IMR-90 (cell line): ENCODE measurements around the gene RGS3. TPM values are rescaled to one million over a fixed set of nuclear protein-coding genes. Genes with fewer than 3 reads are reported as not detected.

Experiments
- ATAC-seq: fragments of 200-7000 bp; cut with Tn5 transposase; 2 replicates; pipeline ENCODE4 v1.9.1; 2020; ENCODE audit warnings: low read depth, mild to moderate bottlenecking, moderate library complexity
- BruUV-seq: library from RNA; stranded (reverse); fragments of 400-500 nt; replicated peaks from 2 replicates; lab custom pipeline; 2021; lab: Mats Ljungman, UMichigan
- CTCF ChIA-PET: fragments of 300-600 bp; formaldehyde crosslinking; extraction: SDS; loops from one replicate; lab custom pipeline; 2021; ENCODE audit warnings: antibody characterized with exemption; lab: Yijun Ruan, JAX
- POLR2A ChIA-PET: fragments of 300-600 bp; sonication (Branson Sonifier 250); formaldehyde crosslinking; loops from one replicate; lab custom pipeline; 2022; ENCODE audit warnings: antibody characterized with exemption; ENCODE audit not compliant: unreplicated experiment; lab: Charles Lee
- DNase-seq: peaks from one replicate; pipeline ENCODE4 v3.0.0; 2013
- H2AFZ ChIP-seq: replicated peaks from 2 replicates; pipeline ENCODE3; 2013; ENCODE audit warnings: low read length, mild to moderate bottlenecking; ENCODE audit not compliant: poor library complexity
- H2AK5ac ChIP-seq: 2 replicates; pipeline ENCODE4 v1.6.1; 2013; ENCODE audit warnings: low read depth, low read length, inconsistent platforms
- H2AK9ac ChIP-seq: replicated peaks from 2 replicates; pipeline ENCODE3; 2013; ENCODE audit warnings: mild to moderate bottlenecking, low read depth, low read length, moderate library complexity; ENCODE audit not compliant: poor library complexity
- H2BK120ac ChIP-seq: 2 replicates; pipeline ENCODE4 v1.6.1; 2013; ENCODE audit warnings: low read depth, low read length, inconsistent platforms
- H2BK15ac ChIP-seq: 3 replicates; pipeline ENCODE4 v1.6.1; 2013; ENCODE audit warnings: low read depth, low read length, inconsistent platforms
- H2BK20ac ChIP-seq: 2 replicates; pipeline ENCODE4 v1.6.1; 2013; ENCODE audit warnings: low read depth, mild to moderate bottlenecking, inconsistent platforms, low read length, moderate library complexity
- H2BK5ac ChIP-seq: 2 replicates; pipeline ENCODE4 v1.6.1; 2013; ENCODE audit warnings: mild to moderate bottlenecking, low read depth, low read length, inconsistent platforms; ENCODE audit not compliant: poor library complexity, severe bottlenecking
- H3K14ac ChIP-seq: replicated peaks from 2 replicates; pipeline ENCODE4 v1.6.1; 2013; ENCODE audit warnings: low read depth, low read length, inconsistent platforms
- H3K18ac ChIP-seq: 2 replicates; pipeline ENCODE4 v1.6.1; 2013; ENCODE audit warnings: low read depth, low read length, control low read depth
- H3K23ac ChIP-seq: 2 replicates; pipeline ENCODE4 v1.6.1; 2013; ENCODE audit warnings: low read depth, low read length, inconsistent platforms
- H3K27ac ChIP-seq: 2 replicates; pipeline ENCODE4 v1.5.1; 2013; ENCODE audit warnings: mild to moderate bottlenecking, control low read depth, low read length; ENCODE audit not compliant: insufficient read depth
- H3K27me3 ChIP-seq: 2 replicates; pipeline ENCODE4 v1.6.1; 2013; ENCODE audit warnings: low read length; ENCODE audit not compliant: control insufficient read depth, insufficient read depth
- H3K36me3 ChIP-seq: 2 replicates; pipeline ENCODE4 v1.6.1; 2013; ENCODE audit warnings: low read length, mixed read lengths; ENCODE audit not compliant: control insufficient read depth, insufficient read depth
- H3K4ac ChIP-seq: 2 replicates; pipeline ENCODE4 v1.6.1; 2013; ENCODE audit warnings: low read depth, low read length, inconsistent platforms
- H3K4me1 ChIP-seq: 2 replicates; pipeline ENCODE4 v1.6.1; 2013; ENCODE audit warnings: low read length, mixed read lengths; ENCODE audit not compliant: control insufficient read depth, insufficient read depth
- H3K4me2 ChIP-seq: 2 replicates; pipeline ENCODE4 v1.6.1; 2013; ENCODE audit warnings: low read depth, mild to moderate bottlenecking, control low read depth, low read length, moderate library complexity
- H3K4me3 ChIP-seq: 2 replicates; pipeline ENCODE4 v1.5.1; 2013; ENCODE audit warnings: low read depth, mild to moderate bottlenecking, control low read depth, low read length, moderate library complexity; ENCODE audit not compliant: insufficient read depth
- H3K56ac ChIP-seq: 2 replicates; pipeline ENCODE4 v1.6.1; 2013; ENCODE audit warnings: low read length, inconsistent platforms; ENCODE audit not compliant: insufficient read depth; ENCODE audit errors: extremely low read depth
- H3K79me1 ChIP-seq, 2 experiments: 2 replicates each; pipeline ENCODE4 v1.6.1; 2013; ENCODE audit warnings: low read length in 2 of 2, inconsistent platforms in 1 of 2, low read depth in 1 of 2
- H3K9ac ChIP-seq: 2 replicates; pipeline ENCODE4 v1.6.1; 2013; ENCODE audit warnings: low read depth, low read length, control low read depth
- H3K9me1 ChIP-seq: 2 replicates; pipeline ENCODE4 v1.6.1; 2013; ENCODE audit warnings: low read length, inconsistent platforms; ENCODE audit not compliant: insufficient read depth
- H3K9me3 ChIP-seq: 2 replicates; pipeline ENCODE4 v1.6.1; 2013; ENCODE audit warnings: low read length; ENCODE audit not compliant: control insufficient read depth, insufficient read depth
- H4K20me1 ChIP-seq: 2 replicates; pipeline ENCODE4 v1.6.1; 2013; ENCODE audit warnings: low read length, inconsistent platforms; ENCODE audit not compliant: insufficient read depth
- H4K5ac ChIP-seq: 2 replicates; pipeline ENCODE4 v1.6.1; 2013; ENCODE audit warnings: mild to moderate bottlenecking, low read depth, low read length, control low read depth
- H4K8ac ChIP-seq, 2 experiments: 2 replicates each; pipeline ENCODE4 v1.6.1; 2013; ENCODE audit warnings: low read depth in 2 of 2, low read length in 2 of 2, control low read depth in 1 of 2, inconsistent platforms in 1 of 2
- H4K91ac ChIP-seq: 2 replicates; pipeline ENCODE4 v1.6.1; 2013; ENCODE audit warnings: low read depth, low read length, inconsistent platforms; ENCODE audit not compliant: insufficient read depth
- BHLHE40 ChIP-seq: fragments of 150-350 bp; IDR thresholded peaks from 2 replicates; pipeline ENCODE4 v1.6.1; 2016; ENCODE audit warnings: mild to moderate bottlenecking, low read depth, low read length
- CHD1 ChIP-seq: IDR thresholded peaks from 2 replicates; pipeline ENCODE4 v1.6.1; 2012; ENCODE audit warnings: low read depth, low read length, improper control_type of control experiment
- FOS ChIP-seq: fragments of 150-350 bp; IDR thresholded peaks from 2 replicates; pipeline ENCODE4 v1.6.1; 2016; ENCODE audit warnings: low read depth, low read length
- MAFK ChIP-seq: IDR thresholded peaks from 2 replicates; pipeline ENCODE4 v1.6.1; 2012; ENCODE audit warnings: low read depth, low read length, improper control_type of control experiment
- MAZ ChIP-seq: IDR thresholded peaks from 2 replicates; pipeline ENCODE4 v1.6.1; 2012; ENCODE audit warnings: low read depth, mild to moderate bottlenecking, low read length, improper control_type of control experiment, moderate library complexity, borderline replicate concordance
- NFE2L2 ChIP-seq: fragments of 150-350 bp; IDR thresholded peaks from 2 replicates; pipeline ENCODE4 v1.6.1; 2016; ENCODE audit warnings: low read depth, mild to moderate bottlenecking, low read length
- POLR2A ChIP-seq: IDR thresholded peaks from 2 replicates; pipeline ENCODE4 v1.6.1; 2012; ENCODE audit warnings: mild to moderate bottlenecking, low read depth, low read length
- RAD21 ChIP-seq: IDR thresholded peaks from 2 replicates; pipeline ENCODE4 v1.6.1; 2012; ENCODE audit warnings: low read length, improper control_type of control experiment
- RCOR1 ChIP-seq: IDR thresholded peaks from 2 replicates; pipeline ENCODE4 v1.6.1; 2012; ENCODE audit warnings: mild to moderate bottlenecking, low read length, improper control_type of control experiment; ENCODE audit not compliant: insufficient replicate concordance
- RFX5 ChIP-seq: IDR thresholded peaks from 2 replicates; pipeline ENCODE4 v1.8.0; 2012; ENCODE audit warnings: low read depth, mild to moderate bottlenecking, low read length, moderate library complexity
- WGBS, 2 experiments: methylation state at CpG; one replicate each; pipeline versions ENCODE4 v1.1.5 to v1.1.7; 2013; ENCODE audit warnings: missing lambda C conversion rate in 2 of 2; ENCODE audit not compliant: insufficient read length in 1 of 2; ENCODE audit errors: extremely low coverage in 2 of 2; 5-methylcytosine and 5-hydroxymethylcytosine counted together
- dilution Hi-C: fragments of 300-500 bp; cut with HindIII; formaldehyde crosslinking; loops from one replicate; pipeline ENCODE4 v1.14.3; 2018; ENCODE audit warnings: low sequenced_read_pairs; ENCODE audit not compliant: unreplicated experiment
- in situ Hi-C: fragments of 300-500 bp; cut with MboI; formaldehyde crosslinking; loops from 3 replicates; pipeline ENCODE4 v1.14.3; 2019; ENCODE audit warnings: low sequenced_read_pairs, inconsistent platforms, mixed read lengths
- intact Hi-C: fragments of 100-400 bp; cut with micrococcal nuclease; formaldehyde crosslinking; loops from 2 replicates; pipeline ENCODE4 v1.10.0; 2022
- polyA plus RNA-seq, 3 experiments: library from polyadenylated mRNA; depleted of rRNA; stranded (reverse); fragments of >200 nt; gene quantifications; 2 replicates each; pipeline ENCODE4 v1.2.3, GENCODE V29; 2012; ENCODE audit warnings: low replicate concordance in 1 of 3
- total RNA-seq: library from RNA; depleted of rRNA; stranded (reverse); fragments of >200 nt; gene quantifications from 2 replicates; pipeline ENCODE4 v1.2.3, GENCODE V29; 2012
- TF ChIP-seq, protein P1 (sequence below): fragments of 150-350 bp; IDR thresholded peaks from 2 replicates; pipeline ENCODE4 v1.6.1; 2016; ENCODE audit warnings: low read depth, mild to moderate bottlenecking, low read length, moderate library complexity, borderline replicate concordance
- TF ChIP-seq, protein P2 (sequence below): fragments of 150-350 bp; IDR thresholded peaks from 2 replicates; pipeline ENCODE4 v1.6.1; 2017; ENCODE audit warnings: mild to moderate bottlenecking, antibody characterized with exemption, low read length, low read depth

RGS3 gene
- total and polyA plus RNA-seq, 2 of the 4 experiments (the other 2 are of a cell fraction): 51.8 to 65.6 TPM

DNA sequence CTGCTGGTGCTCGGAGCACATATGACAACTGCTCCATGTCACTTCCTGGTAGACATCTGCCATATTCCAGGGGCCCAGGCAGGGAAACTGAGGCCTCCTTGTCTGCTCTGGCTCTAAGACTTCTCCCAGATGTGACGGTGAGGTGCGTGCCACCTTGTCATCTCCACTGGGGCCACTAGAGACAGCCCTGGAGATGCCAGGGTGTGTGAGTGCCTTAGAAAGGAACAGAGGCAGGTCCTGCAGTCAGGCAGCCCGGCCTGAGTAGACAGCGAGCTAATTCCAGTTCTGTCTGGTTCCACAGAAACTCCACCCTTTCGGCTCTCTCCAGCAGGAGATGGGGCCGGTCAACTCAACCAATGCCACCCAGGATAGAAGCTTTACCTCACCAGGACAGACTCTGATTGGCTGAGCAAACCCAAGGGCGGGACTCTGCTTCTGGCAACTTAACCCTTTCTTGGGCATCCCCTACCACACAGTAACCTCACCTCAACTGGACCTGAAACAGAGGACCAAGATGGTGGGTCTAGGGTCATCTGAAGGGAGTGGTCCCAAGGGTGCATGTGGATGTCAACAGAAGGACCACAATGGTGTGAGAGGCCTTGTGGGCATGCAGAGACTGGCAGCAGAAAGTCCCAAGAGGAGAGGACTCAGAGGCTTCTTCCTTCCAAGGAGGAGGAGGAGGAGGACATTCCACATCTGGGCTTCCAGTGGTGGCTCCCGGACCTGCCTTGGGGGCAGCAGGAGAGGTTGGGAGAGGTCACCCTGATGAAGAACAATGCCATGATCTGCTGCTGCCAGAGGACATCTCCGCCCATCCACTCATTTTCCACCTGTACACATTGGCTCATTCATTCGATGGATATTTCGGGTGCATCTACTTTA, 77.7 kb downstream of the RGS3 start (continued):
- no peak for TF ChIP-seq FOS
- TF ChIP-seq MAFK: no peak

DNA sequence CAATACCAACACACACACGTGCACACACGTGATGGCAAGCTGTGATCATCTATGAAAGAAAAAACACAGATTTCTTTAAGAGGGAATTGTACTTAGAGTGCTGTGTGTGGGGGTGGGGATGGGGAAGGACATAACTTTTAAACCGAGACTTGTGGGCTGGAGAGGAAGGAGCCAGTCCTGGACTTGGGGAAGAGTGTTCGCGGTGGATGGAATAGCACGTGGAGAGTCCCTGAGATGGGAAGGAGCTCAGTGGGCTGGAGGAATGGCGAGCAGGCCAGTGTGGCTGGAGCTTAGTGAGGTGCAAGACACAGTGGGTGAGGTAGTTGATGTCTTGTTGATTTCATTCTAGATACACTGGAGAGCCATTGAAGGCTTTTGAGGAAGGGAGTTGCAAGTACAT, 78.5 kb downstream of the RGS3 start:
- DNase-seq: no peak
- H3K14ac ChIP-seq: no peak overlapping the region
- no peaks in the 10 kb centered on the region for H3K9me1 ChIP-seq
- ChIA-PET POLR2A (no interaction called here), CTCF (no interaction called here)
- H2AFZ ChIP-seq: no peak overlapping the region
- H3K79me1 ChIP-seq: no peaks in the 10 kb centered on the region
- H2BK15ac ChIP-seq: no peak overlapping the region
- no peaks in the 10 kb centered on the region; the same call in 1 of the 2 replicates for H3K27me3 ChIP-seq
- intact Hi-C loops (no loop called here), in situ Hi-C loops (no loop called here), dilution Hi-C loops (no loop called here)
- H2BK5ac ChIP-seq: no peak overlapping the region
- TF ChIP-seq, protein P1, sequence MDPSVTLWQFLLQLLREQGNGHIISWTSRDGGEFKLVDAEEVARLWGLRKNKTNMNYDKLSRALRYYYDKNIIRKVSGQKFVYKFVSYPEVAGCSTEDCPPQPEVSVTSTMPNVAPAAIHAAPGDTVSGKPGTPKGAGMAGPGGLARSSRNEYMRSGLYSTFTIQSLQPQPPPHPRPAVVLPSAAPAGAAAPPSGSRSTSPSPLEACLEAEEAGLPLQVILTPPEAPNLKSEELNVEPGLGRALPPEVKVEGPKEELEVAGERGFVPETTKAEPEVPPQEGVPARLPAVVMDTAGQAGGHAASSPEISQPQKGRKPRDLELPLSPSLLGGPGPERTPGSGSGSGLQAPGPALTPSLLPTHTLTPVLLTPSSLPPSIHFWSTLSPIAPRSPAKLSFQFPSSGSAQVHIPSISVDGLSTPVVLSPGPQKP: no peak
- TF ChIP-seq RAD21: no peak
- no peak for TF ChIP-seq CHD1
- no peak for TF ChIP-seq BHLHE40
- TF ChIP-seq, protein P2, sequence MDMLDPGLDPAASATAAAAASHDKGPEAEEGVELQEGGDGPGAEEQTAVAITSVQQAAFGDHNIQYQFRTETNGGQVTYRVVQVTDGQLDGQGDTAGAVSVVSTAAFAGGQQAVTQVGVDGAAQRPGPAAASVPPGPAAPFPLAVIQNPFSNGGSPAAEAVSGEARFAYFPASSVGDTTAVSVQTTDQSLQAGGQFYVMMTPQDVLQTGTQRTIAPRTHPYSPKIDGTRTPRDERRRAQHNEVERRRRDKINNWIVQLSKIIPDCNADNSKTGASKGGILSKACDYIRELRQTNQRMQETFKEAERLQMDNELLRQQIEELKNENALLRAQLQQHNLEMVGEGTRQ: no peak
- no peak for TF ChIP-seq RFX5
- TF ChIP-seq FOS: no peak
- no peak for TF ChIP-seq RCOR1
- TF ChIP-seq MAZ: no peak
- no peak for TF ChIP-seq POLR2A
- no peak for TF ChIP-seq NFE2L2
- no peaks in the 10 kb centered on the region for H3K4me1 ChIP-seq
- ATAC-seq: no peak
- no peaks in the 10 kb centered on the region for H3K9me3 ChIP-seq
- no peak overlapping the region for H2AK5ac ChIP-seq
- H4K91ac ChIP-seq: no peak overlapping the region
- no peak overlapping the region for H3K4ac ChIP-seq
- no peak overlapping the region for H2BK20ac ChIP-seq
- 84% methylated on average over 5 of the region's 7 CpGs; no CpG with 5 or more reads in 1 of the 2 experiments for WGBS, 2 experiments
- H3K23ac ChIP-seq: no peak overlapping the region
- H2AK9ac ChIP-seq: no peak overlapping the region
- H3K56ac ChIP-seq: no peak overlapping the region
- H3K18ac ChIP-seq: no peak overlapping the region
- H4K5ac ChIP-seq: no peak overlapping the region
- no peak overlapping the region for H3K9ac ChIP-seq
- H4K8ac ChIP-seq: no peak overlapping the region
- no peaks in the 10 kb centered on the region for H4K20me1 ChIP-seq
- no TSS peak for BruUV-seq
- no peak overlapping the region for H3K4me2 ChIP-seq
- H3K27ac ChIP-seq: no peak overlapping the region
- H3K4me3 ChIP-seq: no peak overlapping the region
- no peaks in the 10 kb centered on the region for H3K36me3 ChIP-seq
- H2BK120ac ChIP-seq: no peak overlapping the region
